Bronchial epithelial cell (primary cell): ENCODE data around the gene CSF3R. TPM values are rescaled to one million over a fixed set of nuclear protein-coding genes. Genes with fewer than 3 reads are reported as not detected.

Experiments
- DNase-seq: peaks from one replicate; pipeline ENCODE4 v3.0.0-alpha.2; 2010; ENCODE audit warnings: low read depth
- FAIRE-seq: peaks from 2 replicates; lab custom pipeline; 2011; peaks lifted over from hg19 to GRCh38; lab: Jason Lieb, UNC
- H3K27me3 ChIP-seq: 2 replicates; pipeline ENCODE4 v1.5.1; 2011; ENCODE audit warnings: low read length; ENCODE audit not compliant: control insufficient read depth, insufficient read depth
- H3K36me3 ChIP-seq: 2 replicates; pipeline ENCODE4 v1.5.1; 2011; ENCODE audit warnings: low read length; ENCODE audit not compliant: control insufficient read depth, insufficient read depth
- H3K4me3 ChIP-seq: 2 replicates; pipeline ENCODE4 v1.5.1; 2011; ENCODE audit warnings: mild to moderate bottlenecking, low read depth, low read length, control low read depth
- CTCF ChIP-seq: IDR thresholded peaks from 2 replicates; pipeline ENCODE4 v1.5.1; 2011; ENCODE audit warnings: mild to moderate bottlenecking, moderate library complexity, low read length, control low read depth, inconsistent platforms; ENCODE audit not compliant: insufficient read depth, severe bottlenecking
- total RNA-seq: library from RNA; depleted of rRNA; stranded (reverse); fragments of >200 nt; gene quantifications from 2 replicates; pipeline ENCODE4 v1.2.1, GENCODE V29; 2014

CSF3R gene
- total RNA-seq, 1 donor from 2014 or later = 0.79 TPM

- no peak for FAIRE-seq
- no peaks in the 10 kb centered on the region for H3K36me3 ChIP-seq
- no peak overlapping the region for H3K4me3 ChIP-seq
Measured at GRCh38 chr1:36443297-36443696, 39.4 kb downstream of the CSF3R start.

GRCh38 chr1:36442337-36442736 is 40.4 kb downstream of the CSF3R start:
- no peaks in the 10 kb centered on the region for H3K27me3 ChIP-seq
- no peaks in the 10 kb centered on the region for H3K36me3 ChIP-seq
- no peak for TF ChIP-seq CTCF
- H3K4me3 ChIP-seq = no peak overlapping the region
- no peak for FAIRE-seq
- DNase-seq = no peak

More at GRCh38 chr1:36443297-36443696, 39.4 kb downstream of the CSF3R start:
- no peak for DNase-seq
- no peaks in the 10 kb centered on the region for H3K27me3 ChIP-seq
- TF ChIP-seq CTCF = no peak

GRCh38 chr1:36440646-36441045 is 42.1 kb downstream of the CSF3R start:
- Histone ChIP-seq H3K27me3 (no peaks in the 10 kb centered on the region), H3K36me3 (no peaks in the 10 kb centered on the region), H3K4me3 (no peak overlapping the region)
- FAIRE-seq = no peak
- DNase-seq = no peak
- TF ChIP-seq CTCF = no peak

GRCh38 chr1:36440044-36440443 is 42.7 kb downstream of the CSF3R start:
- DNase-seq = no peak
- FAIRE-seq = no peak
- H3K36me3 ChIP-seq = no peaks in the 10 kb centered on the region
- TF ChIP-seq CTCF = no peak
- no peaks in the 10 kb centered on the region for H3K27me3 ChIP-seq
- no peak overlapping the region for H3K4me3 ChIP-seq

- no peaks in the 10 kb centered on the region for H3K36me3 ChIP-seq
- H3K4me3 ChIP-seq = no peak overlapping the region
- no peak for TF ChIP-seq CTCF
- DNase-seq = no peak
- FAIRE-seq = no peak
- H3K27me3 ChIP-seq = no peaks in the 10 kb centered on the region
Measured at GRCh38 chr1:36438715-36439114, 44.0 kb downstream of the CSF3R start.

GRCh38 chr1:36436821-36437220 is 45.9 kb downstream of the CSF3R start:
- no peaks in the 10 kb centered on the region for H3K27me3 ChIP-seq
- FAIRE-seq (peak; percentile 99), DNase-seq (peak; percentile 97)
- no peak overlapping the region for H3K4me3 ChIP-seq
- no peak for TF ChIP-seq CTCF
- H3K36me3 ChIP-seq = no peaks in the 10 kb centered on the region
